Tibial nerve (tissue), 3 donors: ENCODE data around the gene ELFN1.

Experiments used
- POLR2A ChIP-seq, 2 donors: fragments of 450-650 bp; IDR thresholded peaks; one replicate each; pipeline ENCODE4 v1.6.1; 2017; ENCODE audit warnings: antibody characterized with exemption in 2 of 2, mild to moderate bottlenecking in 2 of 2, moderate library complexity in 2 of 2
- TF ChIP-seq, protein P1 (sequence below), 5 experiments: fragments of 200-600 bp in 3 of 5; fragments of 450-650 bp in 2 of 5; sonication (generic) in 3 of 5; IDR thresholded peaks; one replicate each; pipeline ENCODE4 v1.5.1; 2016 to 2019; ENCODE audit warnings: antibody characterized with exemption in 5 of 5, mild to moderate bottlenecking in 3 of 5, moderate library complexity in 2 of 5

DNA sequence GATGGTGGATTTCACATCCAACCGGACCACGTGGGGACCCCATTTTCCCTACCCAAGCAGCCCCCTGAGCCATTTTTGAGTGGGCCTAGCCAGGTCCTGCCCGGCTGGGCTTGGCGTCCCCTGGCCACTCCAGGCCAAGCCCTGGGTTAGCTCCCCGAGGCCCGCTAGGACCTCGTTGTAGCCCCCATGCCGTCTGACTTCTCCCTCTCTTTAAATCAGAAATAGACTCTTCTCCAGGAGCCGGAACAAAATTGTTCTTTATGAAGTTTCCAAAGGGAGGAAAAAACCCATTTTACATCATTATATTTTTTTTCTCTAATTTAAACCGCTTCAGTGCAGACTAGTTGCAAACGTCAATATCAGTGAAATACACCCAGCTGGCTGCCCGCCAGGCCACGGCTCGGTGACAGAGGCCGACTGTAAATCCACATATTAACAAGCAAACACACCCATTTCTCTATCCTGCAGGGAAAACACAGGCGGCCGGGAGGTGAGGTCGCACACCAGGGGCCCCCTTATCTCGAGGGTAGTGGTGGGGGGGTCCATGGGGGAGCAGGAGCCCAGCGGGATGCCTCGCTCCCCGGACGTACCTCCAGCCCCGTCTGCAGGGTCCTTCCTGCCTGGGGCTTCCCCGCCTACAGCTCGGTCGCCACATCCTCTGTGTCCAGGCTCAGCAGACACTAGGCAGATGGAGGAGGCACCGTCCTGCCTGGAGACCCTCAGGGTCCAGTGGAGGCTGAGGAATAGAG lies 72.7 kb downstream of the ELFN1 start:
- TF ChIP-seq, protein P1, sequence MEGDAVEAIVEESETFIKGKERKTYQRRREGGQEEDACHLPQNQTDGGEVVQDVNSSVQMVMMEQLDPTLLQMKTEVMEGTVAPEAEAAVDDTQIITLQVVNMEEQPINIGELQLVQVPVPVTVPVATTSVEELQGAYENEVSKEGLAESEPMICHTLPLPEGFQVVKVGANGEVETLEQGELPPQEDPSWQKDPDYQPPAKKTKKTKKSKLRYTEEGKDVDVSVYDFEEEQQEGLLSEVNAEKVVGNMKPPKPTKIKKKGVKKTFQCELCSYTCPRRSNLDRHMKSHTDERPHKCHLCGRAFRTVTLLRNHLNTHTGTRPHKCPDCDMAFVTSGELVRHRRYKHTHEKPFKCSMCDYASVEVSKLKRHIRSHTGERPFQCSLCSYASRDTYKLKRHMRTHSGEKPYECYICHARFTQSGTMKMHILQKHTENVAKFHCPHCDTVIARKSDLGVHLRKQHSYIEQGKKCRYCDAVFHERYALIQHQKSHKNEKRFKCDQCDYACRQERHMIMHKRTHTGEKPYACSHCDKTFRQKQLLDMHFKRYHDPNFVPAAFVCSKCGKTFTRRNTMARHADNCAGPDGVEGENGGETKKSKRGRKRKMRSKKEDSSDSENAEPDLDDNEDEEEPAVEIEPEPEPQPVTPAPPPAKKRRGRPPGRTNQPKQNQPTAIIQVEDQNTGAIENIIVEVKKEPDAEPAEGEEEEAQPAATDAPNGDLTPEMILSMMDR (IDR thresholded peaks at IDR 0.05), result no peak
- no peak for TF ChIP-seq POLR2A (IDR thresholded peaks at IDR 0.05)
